HCT116 (cell line): Measurements from ENCODE around the gene PIM1. TPM values are rescaled to one million over a fixed set of nuclear protein-coding genes. Genes with fewer than 3 reads are reported as not detected.

Experiments
- ATAC-seq: fragments of 200-7000 bp; cut with Tn5 transposase; 2 replicates; pipeline ENCODE4 v1.9.1; 2020; ENCODE audit warnings: mild to moderate bottlenecking, moderate library complexity
- BruUV-seq: library from RNA; stranded (reverse); fragments of 400-500 nt; replicated peaks from 2 replicates; lab custom pipeline; 2021; lab: Mats Ljungman, UMichigan
- CTCF ChIA-PET: fragments of 300-600 bp; sonication (Branson Sonifier 250); formaldehyde crosslinking; loops from one replicate; lab custom pipeline; 2021; ENCODE audit warnings: antibody characterized with exemption; lab: Charles Lee
- POLR2A ChIA-PET: fragments of 300-600, 350-600 bp; sonication (Branson Sonifier 250); formaldehyde crosslinking; loops from one replicate; lab custom pipeline; 2021; ENCODE audit warnings: antibody characterized with exemption; lab: Charles Lee
- RAD21 ChIA-PET, 2 experiments: fragments of 300-600 bp; sonication (Branson Sonifier 250); formaldehyde crosslinking; loops; one replicate each; lab custom pipeline; 2023; ENCODE audit warnings: low total read pairs in 2 of 2; ENCODE audit not compliant: uncharacterized antibody in 2 of 2, unreplicated experiment in 2 of 2, low non-redundant PET in 1 of 2; lab: Charles Lee
- DNase-seq: peaks from one replicate; pipeline ENCODE4 v3.0.0-alpha.2; 2010; ENCODE audit warnings: low read depth, low spot score
- H2AFZ ChIP-seq: fragments of 200-600 bp; shearing (Covaris generic), sonication (generic); 2 replicates; pipeline ENCODE4 v1.6.1; 2017; ENCODE audit warnings: low read depth, mixed run types, mixed read lengths, antibody characterized with exemption, low read length; ENCODE audit not compliant: poor library complexity, severe bottlenecking
- H3K27ac ChIP-seq: 2 replicates; pipeline ENCODE4 v1.5.1; 2012; ENCODE audit warnings: low read depth, low read length
- H3K27me3 ChIP-seq: fragments of 200-600 bp; sonication (generic); 2 replicates; pipeline ENCODE4 v1.6.1; 2016; ENCODE audit warnings: mixed run types, low read length, mixed read lengths; ENCODE audit not compliant: insufficient read depth
- H3K36me3 ChIP-seq, 2 experiments: fragments of 200-500 bp in 1 of 2; fragments of 200-600 bp in 1 of 2; sonication (Bioruptor generic) in 1 of 2; sonication (generic) in 1 of 2; 2 replicates each; pipeline versions ENCODE4 v1.5.1 to v1.6.1; 2014 to 2016; ENCODE audit warnings: low read length in 2 of 2, inconsistent platforms in 1 of 2, mixed read lengths in 1 of 2, mixed run types in 1 of 2; ENCODE audit not compliant: insufficient read depth in 2 of 2, control insufficient read depth in 1 of 2
- H3K4me1 ChIP-seq, 2 experiments: fragments of 200-600 bp in 1 of 2; sonication (generic) in 1 of 2; 2 replicates each; pipeline versions ENCODE4 v1.5.1 to v1.6.1; 2012 to 2017; ENCODE audit warnings: low read length in 2 of 2, inconsistent platforms in 1 of 2, mild to moderate bottlenecking in 1 of 2, mixed read lengths in 1 of 2, mixed run types in 1 of 2, moderate library complexity in 1 of 2; ENCODE audit not compliant: insufficient read depth in 2 of 2, control insufficient read depth in 1 of 2
- H3K4me2 ChIP-seq: fragments of 200-600 bp; sonication (generic); 2 replicates; pipeline ENCODE4 v1.6.1; 2017; ENCODE audit warnings: mixed run types, low read length, mixed read lengths
- H3K4me3 ChIP-seq, 2 experiments: fragments of 200-600 bp in 1 of 2; sonication (generic) in 1 of 2; replicated peaks in 1 of 2; 2 replicates each; pipeline ENCODE4 v1.5.1; 2011 to 2016; ENCODE audit warnings: low read length in 2 of 2, control low read depth in 1 of 2, low read depth in 1 of 2, mild to moderate bottlenecking in 1 of 2, mixed read lengths in 1 of 2, mixed run types in 1 of 2
- H3K79me2 ChIP-seq: fragments of 200-600 bp; sonication (generic); 2 replicates; pipeline ENCODE4 v1.6.1; 2017; ENCODE audit warnings: mild to moderate bottlenecking, mixed run types, low read length, moderate library complexity, mixed read lengths; ENCODE audit not compliant: insufficient read depth
- H3K9ac ChIP-seq: fragments of 200-600 bp; sonication (generic); 2 replicates; pipeline ENCODE4 v1.6.1; 2016; ENCODE audit warnings: low read length, mixed read lengths
- H3K9me2 ChIP-seq: fragments of 200-600 bp; sonication (generic), shearing (Covaris generic); 2 replicates; pipeline ENCODE4 v1.6.1; 2017; ENCODE audit warnings: mixed run types, mild to moderate bottlenecking, moderate library complexity; ENCODE audit not compliant: insufficient read depth
- H3K9me3 ChIP-seq, 2 experiments: fragments of 200-500 bp in 1 of 2; fragments of 200-600 bp in 1 of 2; sonication (Bioruptor generic) in 1 of 2; sonication (generic) in 1 of 2; 2 replicates each; pipeline ENCODE4 v1.6.1; 2014 to 2017; ENCODE audit warnings: low read length in 2 of 2, mixed read lengths in 2 of 2, inconsistent platforms in 1 of 2, low read depth in 1 of 2, mild to moderate bottlenecking in 1 of 2, mixed run types in 1 of 2, moderate library complexity in 1 of 2; ENCODE audit not compliant: control insufficient read depth in 1 of 2, insufficient read depth in 1 of 2
- H4K20me1 ChIP-seq: fragments of 200-600 bp; sonication (generic), shearing (Covaris generic); 2 replicates; pipeline ENCODE4 v1.6.1; 2017; ENCODE audit warnings: mixed run types, mild to moderate bottlenecking, moderate library complexity; ENCODE audit not compliant: insufficient read depth
- CBX3 ChIP-seq: IDR thresholded peaks from 2 replicates; pipeline ENCODE4 v1.6.1; 2012; ENCODE audit warnings: low read depth
- ELF1 ChIP-seq: IDR thresholded peaks from 2 replicates; pipeline ENCODE4 v1.6.1; 2012; ENCODE audit warnings: low read depth, borderline replicate concordance
- EZH2 ChIP-seq: fragments of 200-600 bp; sonication (generic); IDR thresholded peaks from 2 replicates; pipeline ENCODE4 v1.6.1; 2017; ENCODE audit warnings: antibody characterized with exemption, mixed run types
- FOSL1 ChIP-seq: IDR thresholded peaks from 2 replicates; pipeline ENCODE4 v1.6.1; 2012; ENCODE audit warnings: low read depth
- JUND ChIP-seq: IDR thresholded peaks from 2 replicates; pipeline ENCODE4 v1.6.1; 2012
- POLR2A ChIP-seq: IDR thresholded peaks from 2 replicates; pipeline ENCODE4 v1.7.0; 2011; ENCODE audit warnings: borderline replicate concordance; ENCODE audit not compliant: insufficient read depth, insufficient read length; ENCODE audit errors: extremely low read depth
- RAD21 ChIP-seq: IDR thresholded peaks from 2 replicates; pipeline ENCODE4 v1.6.1; 2012; ENCODE audit warnings: low read depth, mild to moderate bottlenecking
- SP1 ChIP-seq: IDR thresholded peaks from 2 replicates; pipeline ENCODE4 v1.6.1; 2012; ENCODE audit warnings: low read depth
- TCF7L2 ChIP-seq: IDR thresholded peaks from 2 replicates; pipeline ENCODE4 v1.7.0; 2011; ENCODE audit warnings: borderline replicate concordance, inconsistent platforms; ENCODE audit not compliant: insufficient read depth, insufficient read length; ENCODE audit errors: extremely low read depth
- intact Hi-C: fragments of 100-400 bp; cut with micrococcal nuclease; formaldehyde crosslinking; loops from 2 replicates; pipeline ENCODE4 v1.10.0; 2022
- total RNA-seq: library from RNA; stranded (reverse); gene quantifications from one replicate; pipeline ENCODE4 v1.2.1, GENCODE V29; 2021; ENCODE audit not compliant: unreplicated experiment
- TF ChIP-seq, protein P1 (sequence below): IDR thresholded peaks from 2 replicates; pipeline ENCODE4 v1.6.1; 2011; ENCODE audit warnings: mild to moderate bottlenecking, low read length, moderate library complexity; ENCODE audit not compliant: insufficient replicate concordance; ENCODE audit errors: extremely low read depth
- TF ChIP-seq, protein P2 (sequence below): IDR thresholded peaks from 2 replicates; pipeline ENCODE4 v1.6.1; 2012
- TF ChIP-seq, protein P3 (sequence below): IDR thresholded peaks from 2 replicates; pipeline ENCODE4 v1.6.1; 2012

PIM1 gene
- total RNA-seq, 1 experiment from 2014 or later, result 26.2 TPM

DNA sequence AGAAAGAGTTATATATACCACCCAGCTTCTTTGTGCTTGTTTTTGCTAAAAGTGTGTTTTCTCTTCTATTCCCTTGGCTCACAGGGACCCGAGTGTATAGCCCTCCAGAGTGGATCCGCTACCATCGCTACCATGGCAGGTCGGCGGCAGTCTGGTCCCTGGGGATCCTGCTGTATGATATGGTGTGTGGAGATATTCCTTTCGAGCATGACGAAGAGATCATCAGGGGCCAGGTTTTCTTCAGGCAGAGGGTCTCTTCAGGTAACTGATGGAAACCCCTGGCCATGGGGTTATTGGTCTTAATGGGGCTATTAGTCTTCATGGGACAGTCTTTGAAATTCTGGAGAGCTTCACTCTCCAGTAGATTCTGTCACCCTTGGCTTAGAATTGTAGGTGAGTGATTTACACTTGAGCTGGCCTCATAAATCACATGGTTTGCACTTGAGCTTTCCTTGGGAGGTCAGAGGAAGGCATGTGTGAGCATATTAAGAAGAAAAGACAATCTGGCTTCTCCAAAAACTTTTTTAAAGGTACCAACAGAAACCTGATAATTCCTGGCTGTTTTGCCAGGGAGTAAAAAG is 3.0 kb downstream of the PIM1 start:
- ChIA-PET CTCF (interaction anchor here (0.7 to 5.0 kb wide), 8 partner anchors 12 to 593 kb away, joined by 3 to 59 read pairs (median 24); no protein-coding TSS in a partner anchor), RAD21 (interaction anchor here (1.0 to 3.5 kb wide), 6 partner anchors 122 to 155 kb away, joined by 3 to 25 read pairs (median 4); no protein-coding TSS in a partner anchor), POLR2A (interaction anchor here (4.4 kb wide), 1 partner anchor 116 kb away, joined by 24 read pairs; no protein-coding TSS in a partner anchor)
- ATAC-seq (no peak), DNase-seq (no peak)
- Histone ChIP-seq H3K27ac (no peak overlapping the region), H3K4me3 (no peak overlapping the region), H4K20me1 (peaks cover 4% of the 10 kb centered on the region; the same call in 1 of the 2 replicates), H3K9ac (no peak overlapping the region), H3K79me2 (peaks cover 14% of the 10 kb centered on the region; the same call in 1 of the 2 replicates), H3K27me3 (no peaks in the 10 kb centered on the region), H3K4me2 (no peak overlapping the region), H2AFZ (no peak overlapping the region), H3K4me1 (peaks cover 19 to 32% of the 10 kb centered on the region in 2 experiments), H3K36me3 (peaks cover 24 to 26% of the 10 kb centered on the region in 2 experiments; a peak in 3 of 4 replicates), H3K9me2 (no peaks in the 10 kb centered on the region), H3K9me3 (no peaks in the 10 kb centered on the region)
- no TSS peak for BruUV-seq
- intact Hi-C loops, result loop anchor here (1.0 to 2.0 kb wide), 5 partner anchors 36 to 407 kb away; no protein-coding TSS in a partner anchor
- no peak for TF ChIP-seq ELF1
- TF ChIP-seq, protein P1, sequence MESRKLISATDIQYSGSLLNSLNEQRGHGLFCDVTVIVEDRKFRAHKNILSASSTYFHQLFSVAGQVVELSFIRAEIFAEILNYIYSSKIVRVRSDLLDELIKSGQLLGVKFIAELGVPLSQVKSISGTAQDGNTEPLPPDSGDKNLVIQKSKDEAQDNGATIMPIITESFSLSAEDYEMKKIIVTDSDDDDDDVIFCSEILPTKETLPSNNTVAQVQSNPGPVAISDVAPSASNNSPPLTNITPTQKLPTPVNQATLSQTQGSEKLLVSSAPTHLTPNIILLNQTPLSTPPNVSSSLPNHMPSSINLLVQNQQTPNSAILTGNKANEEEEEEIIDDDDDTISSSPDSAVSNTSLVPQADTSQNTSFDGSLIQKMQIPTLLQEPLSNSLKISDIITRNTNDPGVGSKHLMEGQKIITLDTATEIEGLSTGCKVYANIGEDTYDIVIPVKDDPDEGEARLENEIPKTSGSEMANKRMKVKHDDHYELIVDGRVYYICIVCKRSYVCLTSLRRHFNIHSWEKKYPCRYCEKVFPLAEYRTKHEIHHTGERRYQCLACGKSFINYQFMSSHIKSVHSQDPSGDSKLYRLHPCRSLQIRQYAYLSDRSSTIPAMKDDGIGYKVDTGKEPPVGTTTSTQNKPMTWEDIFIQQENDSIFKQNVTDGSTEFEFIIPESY, result no peak
- TF ChIP-seq RAD21, result no peak
- TF ChIP-seq, protein P2, sequence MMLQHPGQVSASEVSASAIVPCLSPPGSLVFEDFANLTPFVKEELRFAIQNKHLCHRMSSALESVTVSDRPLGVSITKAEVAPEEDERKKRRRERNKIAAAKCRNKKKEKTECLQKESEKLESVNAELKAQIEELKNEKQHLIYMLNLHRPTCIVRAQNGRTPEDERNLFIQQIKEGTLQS, result no peak
- no peak for TF ChIP-seq JUND
- no peak for TF ChIP-seq POLR2A
- no peak for TF ChIP-seq TCF7L2
- no peak for TF ChIP-seq SP1
- TF ChIP-seq EZH2, result no peak
- no peak for TF ChIP-seq FOSL1
- TF ChIP-seq, protein P3, sequence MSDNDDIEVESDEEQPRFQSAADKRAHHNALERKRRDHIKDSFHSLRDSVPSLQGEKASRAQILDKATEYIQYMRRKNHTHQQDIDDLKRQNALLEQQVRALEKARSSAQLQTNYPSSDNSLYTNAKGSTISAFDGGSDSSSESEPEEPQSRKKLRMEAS, result no peak
- TF ChIP-seq CBX3, result no peak
